NCI-H1694 treated with DMSO at 0.1 percent for 48 hours (cell line): ENCODE measurements around the gene RTEL1.

Source experiments
- DNase-seq: peaks from one replicate; lab custom pipeline; 2025; lab: John Stamatoyannopoulos, UW

Gene RTEL1

GRCh38 chr20:63690003-63690897 lies 32.1 kb downstream of the RTEL1 start:
- no peak for DNase-seq

DNA sequence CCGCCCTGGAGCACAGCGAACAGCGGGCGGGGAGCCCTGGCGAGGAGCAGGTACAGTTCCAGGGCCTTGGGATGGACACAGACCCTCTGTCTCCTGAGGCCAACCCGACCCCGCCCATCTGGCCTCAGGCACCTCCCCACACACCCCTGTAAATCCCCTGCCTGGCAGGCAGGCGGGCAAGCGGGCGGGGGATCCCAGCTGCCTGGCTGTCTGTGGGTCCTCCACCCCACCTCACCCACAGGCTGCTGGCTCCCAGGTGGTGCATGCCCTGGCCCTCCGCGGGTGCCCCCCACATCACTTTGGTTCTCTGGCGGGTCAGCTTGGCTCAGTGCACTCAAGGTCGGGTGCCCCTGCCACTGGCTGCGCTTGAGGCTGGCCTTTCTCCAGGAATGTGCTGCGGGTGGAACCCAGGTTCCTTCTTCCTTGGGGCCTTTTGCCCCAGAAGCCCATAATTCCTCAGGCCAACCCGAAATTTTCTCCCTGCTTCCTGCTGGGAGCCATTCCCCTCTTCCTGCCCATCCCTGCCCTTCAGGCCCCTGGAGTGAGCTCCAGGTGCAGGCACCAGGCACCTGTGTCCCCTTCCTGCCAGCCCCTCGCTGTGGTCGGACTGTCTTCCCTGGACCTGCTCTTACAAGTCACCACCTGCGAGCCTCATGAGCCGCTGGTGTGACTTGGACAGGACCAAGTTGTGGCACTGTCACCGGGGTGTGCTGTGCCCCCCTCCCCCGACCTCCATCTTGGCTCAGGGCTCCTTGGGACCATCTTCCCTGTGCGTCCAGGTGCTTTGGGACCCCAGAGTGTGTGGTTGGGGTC lies 33.0 kb downstream of the RTEL1 start:
- DNase-seq = no peak

GRCh38 chr20:63691711-63692435 lies 33.8 kb downstream of the RTEL1 start:
- DNase-seq = no peak

GRCh38 chr20:63692436-63693082 lies 34.4 kb downstream of the RTEL1 start:
- DNase-seq = no peak

DNA sequence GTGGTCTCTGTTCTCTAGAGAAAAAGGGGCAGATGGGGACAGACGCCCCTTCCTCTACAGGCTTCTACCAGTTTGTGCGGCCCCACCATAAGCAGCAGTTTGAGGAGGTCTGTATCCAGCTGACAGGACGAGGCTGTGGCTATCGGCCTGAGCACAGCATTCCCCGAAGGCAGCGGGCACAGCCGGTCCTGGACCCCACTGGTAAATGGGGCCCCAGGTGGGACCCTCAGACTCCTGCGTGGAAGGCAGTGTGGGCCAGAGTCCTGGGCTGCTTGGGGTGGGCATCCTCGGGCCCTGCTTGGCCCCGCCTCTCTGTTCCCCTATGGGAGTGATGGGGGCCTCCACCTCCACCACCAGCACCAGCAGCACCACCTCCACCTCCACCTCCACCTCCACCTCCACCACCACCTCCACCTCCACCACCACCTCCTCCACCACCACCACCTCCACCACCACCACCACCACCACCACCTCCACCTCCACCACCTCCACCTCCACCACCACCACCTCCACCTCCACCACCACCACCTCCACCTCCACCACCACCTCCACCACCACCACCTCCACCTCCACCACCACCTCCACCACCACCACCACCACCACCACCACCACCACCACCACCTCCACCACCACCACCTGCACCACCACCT lies 35.1 kb downstream of the RTEL1 start:
- DNase-seq = no peak

DNA sequence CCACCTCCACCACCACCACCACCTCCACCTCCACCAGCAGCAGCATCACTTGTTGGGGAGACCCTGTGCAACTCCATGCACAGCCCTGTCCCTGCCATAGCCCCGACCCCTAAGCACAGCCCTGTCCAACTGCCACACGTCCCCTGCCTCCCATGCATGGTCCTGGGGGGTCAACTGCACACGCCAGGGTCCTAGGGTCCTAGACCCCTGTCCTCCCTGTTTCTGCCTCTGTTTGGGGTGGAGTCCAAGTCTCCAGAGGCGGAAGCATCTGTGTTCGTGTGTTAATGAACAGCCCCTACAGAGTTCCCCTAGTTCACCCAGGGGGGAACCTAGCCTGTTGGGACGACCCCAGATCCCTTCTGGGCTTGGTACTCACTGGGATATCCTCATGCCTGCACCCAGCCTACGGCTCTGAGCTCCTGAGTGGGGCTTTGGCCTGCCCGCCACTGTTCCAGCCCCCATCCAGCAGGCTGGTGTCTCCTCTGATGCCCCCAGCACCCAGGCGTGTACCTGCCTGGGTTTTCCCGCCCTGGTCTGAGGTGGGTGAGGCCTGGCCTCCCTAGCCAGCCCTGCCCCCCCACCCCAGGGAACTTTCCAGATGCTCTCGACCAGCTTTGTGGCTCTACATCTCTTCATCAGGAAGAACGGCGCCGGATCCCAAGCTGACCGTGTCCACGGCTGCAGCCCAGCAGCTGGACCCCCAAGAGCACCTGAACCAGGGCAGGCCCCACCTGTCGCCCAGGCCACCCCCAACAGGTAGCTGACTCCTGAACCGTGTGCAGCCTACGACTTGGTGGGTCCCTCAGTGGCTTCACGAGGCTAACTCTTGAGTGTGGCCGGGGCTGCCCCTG lies 35.8 kb downstream of the RTEL1 start:
- no peak for DNase-seq

DNA sequence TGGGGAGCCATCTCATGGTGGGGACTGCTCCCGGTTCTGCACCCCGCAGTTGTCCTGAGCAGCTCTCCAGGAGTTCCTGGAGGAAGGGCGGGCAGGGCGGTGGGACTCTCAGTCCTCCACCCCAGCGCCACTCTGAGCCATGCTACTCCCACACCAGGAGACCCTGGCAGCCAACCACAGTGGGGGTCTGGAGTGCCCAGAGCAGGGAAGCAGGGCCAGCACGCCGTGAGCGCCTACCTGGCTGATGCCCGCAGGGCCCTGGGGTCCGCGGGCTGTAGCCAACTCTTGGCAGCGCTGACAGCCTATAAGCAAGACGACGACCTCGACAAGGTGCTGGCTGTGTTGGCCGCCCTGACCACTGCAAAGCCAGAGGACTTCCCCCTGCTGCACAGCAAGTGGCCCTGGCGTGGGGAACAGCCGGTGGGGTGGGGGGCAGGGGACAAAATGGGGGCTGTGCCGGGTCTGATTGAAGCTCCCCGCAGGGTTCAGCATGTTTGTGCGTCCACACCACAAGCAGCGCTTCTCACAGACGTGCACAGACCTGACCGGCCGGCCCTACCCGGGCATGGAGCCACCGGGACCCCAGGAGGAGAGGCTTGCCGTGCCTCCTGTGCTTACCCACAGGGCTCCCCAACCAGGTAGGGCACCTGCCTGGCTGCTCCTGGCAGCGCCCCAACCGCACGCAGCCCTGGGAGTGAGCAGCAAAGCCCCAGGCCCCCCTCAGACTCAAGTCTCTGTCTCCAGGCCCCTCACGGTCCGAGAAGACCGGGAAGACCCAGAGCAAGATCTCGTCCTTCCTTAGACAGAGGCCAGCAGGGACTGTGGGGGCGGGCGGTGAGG lies 36.7 kb downstream of the RTEL1 start:
- no peak for DNase-seq

- DNase-seq = no peak
Measured at GRCh38 chr20:63695424-63696305, 37.6 kb downstream of the RTEL1 start.

DNA sequence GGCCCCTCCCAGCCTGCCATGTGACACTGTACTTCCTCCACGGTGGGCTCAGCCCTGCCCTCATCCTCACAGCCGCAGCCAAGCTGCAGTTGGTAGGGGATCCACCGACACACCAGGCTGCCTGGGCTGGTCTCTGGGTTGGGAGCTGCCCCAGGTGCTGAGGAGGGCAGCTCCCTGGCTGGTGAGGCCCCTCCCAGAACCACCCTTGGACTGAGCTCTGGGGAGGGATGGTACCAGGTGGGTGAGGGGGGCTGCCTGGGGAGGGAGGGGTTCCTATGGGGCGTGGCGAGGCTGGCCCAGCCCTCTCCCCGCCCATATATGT lies 38.2 kb downstream of the RTEL1 start:
- DNase-seq = no peak

DNA sequence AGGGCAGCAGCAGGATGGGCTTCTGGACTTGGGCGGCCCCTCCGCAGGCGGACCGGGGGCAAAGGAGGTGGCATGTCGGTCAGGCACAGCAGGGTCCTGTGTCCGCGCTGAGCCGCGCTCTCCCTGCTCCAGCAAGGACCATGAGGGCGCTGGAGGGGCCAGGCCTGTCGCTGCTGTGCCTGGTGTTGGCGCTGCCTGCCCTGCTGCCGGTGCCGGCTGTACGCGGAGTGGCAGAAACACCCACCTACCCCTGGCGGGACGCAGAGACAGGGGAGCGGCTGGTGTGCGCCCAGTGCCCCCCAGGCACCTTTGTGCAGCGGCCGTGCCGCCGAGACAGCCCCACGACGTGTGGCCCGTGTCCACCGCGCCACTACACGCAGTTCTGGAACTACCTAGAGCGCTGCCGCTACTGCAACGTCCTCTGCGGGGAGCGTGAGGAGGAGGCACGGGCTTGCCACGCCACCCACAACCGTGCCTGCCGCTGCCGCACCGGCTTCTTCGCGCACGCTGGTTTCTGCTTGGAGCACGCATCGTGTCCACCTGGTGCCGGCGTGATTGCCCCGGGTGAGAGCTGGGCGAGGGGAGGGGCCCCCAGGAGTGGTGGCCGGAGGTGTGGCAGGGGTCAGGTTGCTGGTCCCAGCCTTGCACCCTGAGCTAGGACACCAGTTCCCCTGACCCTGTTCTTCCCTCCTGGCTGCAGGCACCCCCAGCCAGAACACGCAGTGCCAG lies 38.7 kb downstream of the RTEL1 start, which contains the start of gene TNFRSF6B:
Gene TNFRSF6B (plus strand): TSS at position 25 of the 729 bp plus-strand sequence. CDS start 116 bp downstream, at position 141.
- no peak for DNase-seq

- no peak for DNase-seq
Measured at GRCh38 chr20:63697357-63697867, 39.3 kb downstream of the RTEL1 start.

- no peak for DNase-seq
Measured at GRCh38 chr20:63697868-63698545, 39.9 kb downstream of the RTEL1 start.

GRCh38 chr20:63698739-63699465 lies 40.8 kb downstream of the RTEL1 start:
- DNase-seq = no peak

DNA sequence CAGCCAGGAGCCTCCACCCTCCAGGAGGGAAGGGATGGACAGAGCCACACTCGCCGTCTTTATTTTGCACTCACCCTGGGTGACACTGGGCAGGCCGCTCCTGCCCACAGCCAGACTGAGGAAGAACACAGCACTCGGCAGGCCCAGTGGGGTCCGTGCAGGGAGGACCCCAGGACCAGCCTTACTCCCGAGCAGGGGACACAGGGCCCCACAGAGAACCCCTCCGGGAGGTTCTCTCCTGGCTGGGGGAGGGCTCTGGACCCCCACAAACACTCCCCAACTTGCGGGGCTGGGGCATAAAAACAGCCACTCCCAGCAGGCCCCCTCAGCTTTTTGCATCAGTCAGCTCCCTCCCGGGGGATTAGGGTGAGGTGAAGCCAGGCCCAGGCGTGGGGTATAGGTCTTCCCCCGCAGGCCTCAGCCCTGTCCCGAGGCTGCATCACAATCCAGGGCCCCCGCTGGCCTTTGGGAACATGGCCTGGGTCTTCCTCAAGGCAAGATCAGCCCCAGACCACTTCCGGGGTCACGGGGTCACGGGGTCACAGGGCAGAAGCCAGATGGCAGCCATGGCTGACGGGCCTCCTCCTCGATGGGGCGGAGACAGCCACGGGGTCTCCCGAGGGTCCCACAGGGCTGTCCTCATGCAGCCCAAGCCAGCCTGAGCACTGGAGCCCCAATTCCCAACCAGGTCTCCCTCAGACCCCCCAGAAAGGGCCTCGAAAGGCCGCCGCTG lies 41.5 kb downstream of the RTEL1 start:
- DNase-seq = no peak

GRCh38 chr20:63700199-63701050 lies 42.3 kb downstream of the RTEL1 start:
- no peak for DNase-seq
